ENCODE data around the gene SDHA. TPM values are rescaled to one million over a fixed set of nuclear protein-coding genes. Genes with fewer than 3 reads are reported as not detected.

Gene SDHA
- total and polyA plus RNA-seq, 2 experiments from 2014 or later: 247 to 328 TPM

DNA sequence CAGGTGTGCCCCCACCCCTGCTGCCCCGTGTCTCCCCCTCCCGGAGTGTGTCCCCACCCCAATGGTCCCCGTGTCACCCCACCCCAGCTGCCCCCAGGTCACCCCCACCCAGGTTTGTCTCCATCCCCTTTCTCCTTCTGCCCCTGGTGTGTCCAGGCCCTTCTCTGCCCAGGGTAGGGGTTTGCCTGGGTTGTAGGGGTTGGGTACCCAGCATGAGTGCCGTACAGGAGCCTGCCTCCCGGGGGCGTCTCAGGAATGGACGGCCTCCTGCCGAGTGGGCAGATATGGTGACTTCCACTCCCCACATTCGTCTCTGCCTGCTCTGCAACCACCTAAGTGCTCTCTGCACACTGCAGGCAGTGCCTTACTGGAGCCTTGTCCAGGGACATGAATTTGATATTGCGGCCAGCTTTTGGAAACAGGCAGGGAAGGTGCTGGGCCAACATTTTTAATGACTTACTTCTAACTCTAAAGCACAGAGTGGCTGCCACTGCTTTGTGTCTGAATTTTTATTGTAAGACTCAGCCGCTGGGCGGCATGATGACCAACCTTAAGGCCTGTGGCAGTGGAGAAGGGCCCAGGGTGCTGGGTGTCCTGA lies 20.1 kb upstream of the SDHA start:
- Histone ChIP-seq H3K9me3 (ENCODE audit: low read depth) (no peaks in the 10 kb centered on the region), H3K27ac (no peak overlapping the region), H3K36me3 (no peaks in the 10 kb centered on the region), H3K4me3 (no peak overlapping the region), H3K27me3 (no peaks in the 10 kb centered on the region), H3K4me1 (ENCODE audit: low read depth) (peaks cover 20% of the 10 kb centered on the region)
- no peak for DNase-seq (ENCODE audit: low read depth in 1 of 2, low spot score in 1 of 2)
- TF ChIP-seq, protein P1, sequence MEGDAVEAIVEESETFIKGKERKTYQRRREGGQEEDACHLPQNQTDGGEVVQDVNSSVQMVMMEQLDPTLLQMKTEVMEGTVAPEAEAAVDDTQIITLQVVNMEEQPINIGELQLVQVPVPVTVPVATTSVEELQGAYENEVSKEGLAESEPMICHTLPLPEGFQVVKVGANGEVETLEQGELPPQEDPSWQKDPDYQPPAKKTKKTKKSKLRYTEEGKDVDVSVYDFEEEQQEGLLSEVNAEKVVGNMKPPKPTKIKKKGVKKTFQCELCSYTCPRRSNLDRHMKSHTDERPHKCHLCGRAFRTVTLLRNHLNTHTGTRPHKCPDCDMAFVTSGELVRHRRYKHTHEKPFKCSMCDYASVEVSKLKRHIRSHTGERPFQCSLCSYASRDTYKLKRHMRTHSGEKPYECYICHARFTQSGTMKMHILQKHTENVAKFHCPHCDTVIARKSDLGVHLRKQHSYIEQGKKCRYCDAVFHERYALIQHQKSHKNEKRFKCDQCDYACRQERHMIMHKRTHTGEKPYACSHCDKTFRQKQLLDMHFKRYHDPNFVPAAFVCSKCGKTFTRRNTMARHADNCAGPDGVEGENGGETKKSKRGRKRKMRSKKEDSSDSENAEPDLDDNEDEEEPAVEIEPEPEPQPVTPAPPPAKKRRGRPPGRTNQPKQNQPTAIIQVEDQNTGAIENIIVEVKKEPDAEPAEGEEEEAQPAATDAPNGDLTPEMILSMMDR (IDR thresholded peaks at IDR 0.05; ENCODE audit: low read depth, low read length): no peak

DNA sequence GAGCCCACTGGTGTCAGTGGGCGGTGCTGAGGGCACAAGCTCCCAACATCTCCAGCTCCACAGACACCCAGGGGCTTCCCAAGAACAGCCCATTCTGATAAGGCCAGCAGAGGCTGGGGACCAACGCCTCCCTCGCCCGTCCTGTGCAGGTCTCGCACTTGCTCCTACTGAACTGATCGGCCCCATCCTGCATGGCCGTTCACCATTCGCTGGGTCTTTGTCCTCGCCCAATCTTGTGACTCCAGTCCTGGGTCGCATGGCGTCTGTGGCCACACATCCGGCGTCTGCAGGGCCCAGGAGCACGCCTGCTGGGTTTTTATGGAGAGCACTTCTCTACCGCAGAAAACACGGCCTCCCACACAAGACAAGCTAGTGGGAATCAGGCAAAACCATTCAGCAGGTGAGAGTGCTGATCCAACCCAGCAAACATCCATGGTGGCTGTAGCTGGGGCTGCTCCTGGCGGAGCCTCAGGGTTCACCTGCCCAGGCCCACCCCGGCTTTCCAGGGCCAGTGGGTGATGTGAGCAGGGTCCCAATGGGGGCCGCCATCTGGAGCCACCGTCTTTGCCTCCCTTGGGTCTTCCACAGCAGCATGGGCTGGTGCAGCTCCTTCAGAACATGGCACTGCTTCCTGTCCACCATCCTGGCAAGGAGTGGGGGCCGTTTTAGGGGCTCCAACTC lies 19.5 kb upstream of the SDHA start:
- no peak for DNase-seq (ENCODE audit: low read depth in 1 of 2, low spot score in 1 of 2)
- Histone ChIP-seq H3K27me3 (no peaks in the 10 kb centered on the region), H3K4me1 (ENCODE audit: low read depth) (peaks cover 20% of the 10 kb centered on the region), H3K4me3 (no peak overlapping the region), H3K9me3 (ENCODE audit: low read depth) (no peaks in the 10 kb centered on the region), H3K27ac (no peak overlapping the region), H3K36me3 (no peaks in the 10 kb centered on the region)
- TF ChIP-seq, protein P1 (IDR thresholded peaks at IDR 0.05; ENCODE audit: low read depth, low read length): no peak

DNA sequence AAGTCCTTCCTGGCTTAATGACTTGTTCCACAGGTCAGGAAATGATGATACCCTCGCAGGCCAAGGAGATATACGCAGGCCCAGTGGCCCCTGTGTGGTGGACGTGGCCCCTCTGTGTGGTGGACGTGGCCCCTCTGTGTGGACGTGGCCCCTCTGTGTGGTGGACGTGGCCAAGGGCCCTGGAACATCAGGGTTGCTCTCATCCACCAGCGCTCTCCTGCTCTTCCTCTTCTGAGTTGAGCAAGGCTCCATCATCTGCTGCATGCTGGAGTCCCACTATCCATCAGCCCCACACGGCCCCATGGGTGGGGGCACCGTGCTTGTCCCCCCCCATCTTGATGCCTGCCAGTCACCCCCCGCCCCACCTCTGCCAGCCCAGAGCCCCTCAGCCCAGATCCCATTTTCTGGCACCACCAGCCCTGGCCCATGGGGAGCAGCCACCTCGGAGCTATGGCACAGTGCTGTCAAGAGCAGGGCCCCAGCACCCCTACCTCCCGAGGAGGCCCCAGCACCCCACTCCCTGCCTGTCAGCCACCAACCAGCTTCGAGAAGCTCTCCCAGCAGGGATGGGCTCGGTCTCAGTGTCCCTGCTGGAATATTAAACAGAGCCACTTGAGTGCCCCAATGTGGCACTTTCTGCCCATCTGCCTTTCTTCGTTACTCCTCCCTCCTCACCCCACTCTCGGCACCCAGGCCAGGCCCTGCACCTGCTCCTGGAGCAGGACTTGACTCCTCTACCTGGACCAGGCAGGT lies 18.7 kb upstream of the SDHA start:
- Histone ChIP-seq H3K4me3 (no peak overlapping the region), H3K27me3 (no peaks in the 10 kb centered on the region), H3K27ac (peak overlapping the region; percentile 76), H3K4me1 (ENCODE audit: low read depth) (peaks cover 20% of the 10 kb centered on the region), H3K36me3 (peaks cover 4% of the 10 kb centered on the region), H3K9me3 (ENCODE audit: low read depth) (no peaks in the 10 kb centered on the region)
- DNase-seq (ENCODE audit: low read depth in 1 of 2, low spot score in 1 of 2): no peak
- TF ChIP-seq, protein P1 (IDR thresholded peaks at IDR 0.05; ENCODE audit: low read depth, low read length): no peak

DNA sequence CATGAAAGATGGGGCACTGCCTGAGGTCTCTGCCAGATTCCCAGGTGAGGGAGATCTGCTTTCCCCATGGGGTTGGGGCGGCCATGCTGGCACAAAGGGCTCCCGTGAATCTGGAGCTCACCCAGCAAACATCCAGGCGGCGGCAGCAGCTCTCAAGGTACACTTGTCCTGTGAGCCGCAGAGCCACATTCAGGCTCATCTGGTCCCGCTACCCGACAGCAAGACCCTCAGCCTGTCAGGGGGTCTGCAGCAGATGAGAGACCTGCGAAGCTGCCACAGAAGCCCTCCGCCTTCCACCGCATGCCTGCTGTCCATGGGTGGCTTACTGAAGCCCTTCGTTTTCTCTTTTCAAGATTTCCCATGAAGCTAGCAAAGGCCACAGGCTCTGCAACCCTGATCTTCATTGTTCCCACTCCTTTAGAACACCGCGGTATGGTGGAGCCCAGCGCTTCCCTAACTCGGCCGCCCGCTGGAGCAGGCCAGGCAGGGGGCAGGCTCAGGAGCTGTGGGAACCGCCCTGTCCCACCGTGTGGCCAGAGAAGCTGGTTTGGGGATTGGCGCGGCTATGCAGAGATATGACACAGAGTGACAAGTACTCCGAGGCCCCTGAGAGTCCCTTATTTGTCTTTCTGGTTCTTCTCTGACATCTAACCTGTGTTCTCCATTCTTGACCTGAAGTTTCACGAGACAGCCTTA lies 18.0 kb upstream of the SDHA start:
- no peak for DNase-seq (ENCODE audit: low read depth in 1 of 2, low spot score in 1 of 2)
- H3K4me3 ChIP-seq: no peak overlapping the region
- TF ChIP-seq, protein P1 (IDR thresholded peaks at IDR 0.05; ENCODE audit: low read depth, low read length): no peak
- peaks cover 20% of the 10 kb centered on the region for H3K4me1 ChIP-seq (ENCODE audit: low read depth)
- H3K27me3 ChIP-seq: no peaks in the 10 kb centered on the region
- H3K9me3 ChIP-seq (ENCODE audit: low read depth): no peaks in the 10 kb centered on the region
- peak overlapping the region; percentile 76 for H3K27ac ChIP-seq
- H3K36me3 ChIP-seq: peaks cover 8% of the 10 kb centered on the region

DNA sequence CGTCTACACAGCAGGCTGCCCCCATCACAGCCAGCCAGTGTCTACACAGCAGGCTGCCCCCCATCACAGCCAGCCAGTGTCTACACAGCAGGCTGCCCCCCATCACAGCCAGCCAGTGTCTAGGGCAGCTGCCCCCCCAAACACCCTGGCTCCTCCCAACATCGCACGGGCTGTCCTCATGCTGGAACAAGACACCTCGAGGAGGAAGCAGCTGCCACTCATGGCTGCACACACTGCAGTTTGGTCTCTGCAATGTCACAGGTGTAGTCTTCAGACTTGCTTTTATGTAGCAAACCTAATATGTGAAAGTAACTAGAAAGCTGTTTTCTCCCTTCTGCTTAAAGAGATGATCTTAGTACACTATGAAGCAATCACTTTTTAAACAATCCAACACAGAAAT lies 17.1 kb upstream of the SDHA start:
- H3K4me1 ChIP-seq (ENCODE audit: low read depth): peaks cover 25% of the 10 kb centered on the region
- H3K4me3 ChIP-seq: no peak overlapping the region
- H3K27me3 ChIP-seq: no peaks in the 10 kb centered on the region

More for the DNA sequence above, 17.1 kb upstream of the SDHA start:
- Histone ChIP-seq H3K36me3 (peaks cover 8% of the 10 kb centered on the region), H3K9me3 (ENCODE audit: low read depth) (no peaks in the 10 kb centered on the region), H3K27ac (peak overlapping the region; percentile 45)
- TF ChIP-seq, protein P1 (IDR thresholded peaks at IDR 0.05; ENCODE audit: low read depth, low read length): no peak
- DNase-seq (ENCODE audit: low read depth in 1 of 2, low spot score in 1 of 2): no peak
